ENCODE measurements around the gene ARID1B. TPM values are rescaled to one million over a fixed set of nuclear protein-coding genes. Genes with fewer than 3 reads are reported as not detected.

The ARID1B gene
- total and polyA plus RNA-seq, 2 of the 13 experiments (the other 11 are each of a cell fraction or from before 2014, with no cell fraction given), result 20.1 to 32.6 TPM

DNA sequence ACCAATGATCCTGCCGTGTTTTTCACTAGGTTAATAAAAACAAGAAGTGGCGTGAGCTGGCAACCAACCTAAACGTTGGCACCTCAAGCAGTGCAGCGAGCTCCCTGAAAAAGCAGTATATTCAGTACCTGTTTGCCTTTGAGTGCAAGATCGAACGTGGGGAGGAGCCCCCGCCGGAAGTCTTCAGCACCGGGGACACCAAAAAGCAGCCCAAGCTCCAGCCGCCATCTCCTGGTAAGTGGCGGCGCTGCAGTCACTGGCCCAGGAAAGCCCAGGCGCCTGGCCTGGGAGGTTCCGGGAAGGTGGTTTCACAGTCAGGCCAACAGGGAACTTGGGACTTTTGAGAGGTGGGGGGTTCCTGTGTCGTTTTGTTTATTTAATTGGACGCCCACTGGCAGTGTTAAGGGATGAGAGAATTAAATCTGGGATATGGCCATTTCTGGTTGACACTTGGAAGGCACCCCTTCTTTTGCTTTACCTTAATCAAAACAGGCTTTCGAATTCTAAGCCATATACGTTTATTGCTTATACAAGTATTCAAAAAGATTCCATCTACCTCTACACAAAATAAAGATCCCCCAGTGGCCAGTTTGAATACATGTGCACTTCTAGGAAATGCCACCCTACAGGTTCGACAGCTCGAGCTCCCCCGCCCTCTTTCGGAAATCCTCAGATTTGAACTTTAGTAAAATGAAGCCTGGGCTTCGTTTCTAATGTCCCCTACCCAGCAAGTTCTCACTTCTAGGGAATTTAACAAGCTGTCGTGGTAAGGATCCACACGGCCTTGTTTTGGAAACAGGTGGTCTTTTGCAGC is 407.2 kb downstream of the ARID1B start (continued):
- TF ChIP-seq, protein P1, sequence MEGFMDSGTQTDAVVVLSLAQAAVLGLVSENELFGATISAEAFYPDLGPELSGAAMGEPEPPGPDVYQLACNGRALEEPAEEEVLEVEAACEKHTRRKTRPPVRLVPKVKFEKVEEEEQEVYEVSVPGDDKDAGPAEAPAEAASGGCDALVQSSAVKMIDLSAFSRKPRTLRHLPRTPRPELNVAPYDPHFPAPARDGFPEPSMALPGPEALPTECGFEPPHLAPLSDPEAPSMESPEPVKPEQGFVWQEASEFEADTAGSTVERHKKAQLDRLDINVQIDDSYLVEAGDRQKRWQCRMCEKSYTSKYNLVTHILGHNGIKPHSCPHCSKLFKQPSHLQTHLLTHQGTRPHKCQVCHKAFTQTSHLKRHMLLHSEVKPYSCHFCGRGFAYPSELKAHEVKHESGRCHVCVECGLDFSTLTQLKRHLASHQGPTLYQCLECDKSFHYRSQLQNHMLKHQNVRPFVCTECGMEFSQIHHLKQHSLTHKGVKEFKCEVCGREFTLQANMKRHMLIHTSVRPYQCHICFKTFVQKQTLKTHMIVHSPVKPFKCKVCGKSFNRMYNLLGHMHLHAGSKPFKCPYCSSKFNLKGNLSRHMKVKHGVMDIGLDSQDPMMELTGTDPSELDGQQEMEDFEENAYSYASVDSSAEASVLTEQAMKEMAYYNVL (CRISPR knock-in tag; IDR thresholded peaks at IDR 0.05; ENCODE audit: borderline replicate concordance), result peak; percentile 52; the same call in 1 of the 2 replicates
- TF ChIP-seq, protein P2, sequence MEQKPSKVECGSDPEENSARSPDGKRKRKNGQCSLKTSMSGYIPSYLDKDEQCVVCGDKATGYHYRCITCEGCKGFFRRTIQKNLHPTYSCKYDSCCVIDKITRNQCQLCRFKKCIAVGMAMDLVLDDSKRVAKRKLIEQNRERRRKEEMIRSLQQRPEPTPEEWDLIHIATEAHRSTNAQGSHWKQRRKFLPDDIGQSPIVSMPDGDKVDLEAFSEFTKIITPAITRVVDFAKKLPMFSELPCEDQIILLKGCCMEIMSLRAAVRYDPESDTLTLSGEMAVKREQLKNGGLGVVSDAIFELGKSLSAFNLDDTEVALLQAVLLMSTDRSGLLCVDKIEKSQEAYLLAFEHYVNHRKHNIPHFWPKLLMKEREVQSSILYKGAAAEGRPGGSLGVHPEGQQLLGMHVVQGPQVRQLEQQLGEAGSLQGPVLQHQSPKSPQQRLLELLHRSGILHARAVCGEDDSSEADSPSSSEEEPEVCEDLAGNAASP (CRISPR knock-in tag; IDR thresholded peaks at IDR 0.05; ENCODE audit: borderline replicate concordance), result 0 out of 2 replicates have a peak, but pooled peaks have one; percentile 41
- TF ChIP-seq, protein P3, sequence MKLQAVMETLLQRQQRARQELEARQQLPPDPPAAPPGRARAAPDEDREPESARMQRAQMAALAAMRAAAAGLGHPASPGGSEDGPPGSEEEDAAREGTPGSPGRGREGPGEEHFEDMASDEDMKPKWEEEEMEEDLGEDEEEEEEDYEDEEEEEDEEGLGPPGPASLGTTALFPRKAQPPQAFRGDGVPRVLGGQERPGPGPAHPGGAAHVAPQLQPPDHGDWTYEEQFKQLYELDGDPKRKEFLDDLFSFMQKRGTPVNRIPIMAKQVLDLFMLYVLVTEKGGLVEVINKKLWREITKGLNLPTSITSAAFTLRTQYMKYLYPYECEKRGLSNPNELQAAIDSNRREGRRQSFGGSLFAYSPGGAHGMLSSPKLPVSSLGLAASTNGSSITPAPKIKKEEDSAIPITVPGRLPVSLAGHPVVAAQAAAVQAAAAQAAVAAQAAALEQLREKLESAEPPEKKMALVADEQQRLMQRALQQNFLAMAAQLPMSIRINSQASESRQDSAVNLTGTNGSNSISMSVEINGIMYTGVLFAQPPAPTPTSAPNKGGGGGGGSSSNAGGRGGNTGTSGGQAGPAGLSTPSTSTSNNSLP (IDR thresholded peaks at IDR 0.05; ENCODE audit: low read depth, low read length), result 0 out of 2 replicates have a peak, but pooled peaks have one; percentile 34
- TF ChIP-seq ZNF678 (CRISPR knock-in tag; IDR thresholded peaks at IDR 0.05) (no peak), HDAC1 (CRISPR knock-in tag; IDR thresholded peaks at IDR 0.05) (0 out of 2 replicates have a peak, but pooled peaks have one; percentile 20), MTF2 (CRISPR knock-in tag; IDR thresholded peaks at IDR 0.05; ENCODE audit: borderline replicate concordance) (no peak), KLF6 (CRISPR knock-in tag; IDR thresholded peaks at IDR 0.05) (0 out of 2 replicates have a peak, but pooled peaks have one; percentile 40), ZNF232 (CRISPR knock-in tag; IDR thresholded peaks at IDR 0.05; ENCODE audit: borderline replicate concordance) (peak; percentile 46; the same call in 1 of the 2 replicates), SIN3B (IDR thresholded peaks at IDR 0.05; ENCODE audit: low read length) (0 out of 2 replicates have a peak, but pooled peaks have one; percentile 29), SMC3 (IDR thresholded peaks at IDR 0.05; ENCODE audit: low read length) (peak; percentile 63; the same call in 1 of the 2 replicates), HOXA5 (CRISPR knock-in tag; IDR thresholded peaks at IDR 0.05) (0 out of 2 replicates have a peak, but pooled peaks have one; percentile 28), KDM6A (CRISPR knock-in tag; IDR thresholded peaks at IDR 0.05; ENCODE audit: low read depth) (no peak), MED1 (CRISPR knock-in tag; IDR thresholded peaks at IDR 0.05) (peak; percentile 56), MIXL1 (CRISPR knock-in tag; IDR thresholded peaks at IDR 0.05) (peak; percentile 35; the same call in 1 of the 2 replicates), THAP11 (CRISPR knock-in tag; IDR thresholded peaks at IDR 0.05) (0 out of 2 replicates have a peak, but pooled peaks have one; percentile 17), ZFP36L2 (CRISPR knock-in tag; IDR thresholded peaks at IDR 0.05) (no peak), SNAI1 (CRISPR knock-in tag; IDR thresholded peaks at IDR 0.05; ENCODE audit: borderline replicate concordance) (peak; percentile 60; the same call in 1 of the 2 replicates), KDM5B (CRISPR knock-in tag; IDR thresholded peaks at IDR 0.05; ENCODE audit: borderline replicate concordance) (peak; percentile 70), HIVEP1 (CRISPR knock-in tag; IDR thresholded peaks at IDR 0.05) (peak; percentile 54; the same call in 1 of the 2 replicates), RFXAP (CRISPR knock-in tag; IDR thresholded peaks at IDR 0.05; ENCODE audit: borderline replicate concordance) (peak; percentile 43; the same call in 1 of the 2 replicates)
- TF ChIP-seq, protein P4, sequence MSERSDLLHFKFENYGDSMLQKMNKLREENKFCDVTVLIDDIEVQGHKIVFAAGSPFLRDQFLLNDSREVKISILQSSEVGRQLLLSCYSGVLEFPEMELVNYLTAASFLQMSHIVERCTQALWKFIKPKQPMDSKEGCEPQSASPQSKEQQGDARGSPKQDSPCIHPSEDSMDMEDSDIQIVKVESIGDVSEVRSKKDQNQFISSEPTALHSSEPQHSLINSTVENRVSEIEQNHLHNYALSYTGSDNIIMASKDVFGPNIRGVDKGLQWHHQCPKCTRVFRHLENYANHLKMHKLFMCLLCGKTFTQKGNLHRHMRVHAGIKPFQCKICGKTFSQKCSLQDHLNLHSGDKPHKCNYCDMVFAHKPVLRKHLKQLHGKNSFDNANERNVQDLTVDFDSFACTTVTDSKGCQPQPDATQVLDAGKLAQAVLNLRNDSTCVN (CRISPR knock-in tag; IDR thresholded peaks at IDR 0.05; ENCODE audit: borderline replicate concordance), result no peak
- TF ChIP-seq, protein P5, sequence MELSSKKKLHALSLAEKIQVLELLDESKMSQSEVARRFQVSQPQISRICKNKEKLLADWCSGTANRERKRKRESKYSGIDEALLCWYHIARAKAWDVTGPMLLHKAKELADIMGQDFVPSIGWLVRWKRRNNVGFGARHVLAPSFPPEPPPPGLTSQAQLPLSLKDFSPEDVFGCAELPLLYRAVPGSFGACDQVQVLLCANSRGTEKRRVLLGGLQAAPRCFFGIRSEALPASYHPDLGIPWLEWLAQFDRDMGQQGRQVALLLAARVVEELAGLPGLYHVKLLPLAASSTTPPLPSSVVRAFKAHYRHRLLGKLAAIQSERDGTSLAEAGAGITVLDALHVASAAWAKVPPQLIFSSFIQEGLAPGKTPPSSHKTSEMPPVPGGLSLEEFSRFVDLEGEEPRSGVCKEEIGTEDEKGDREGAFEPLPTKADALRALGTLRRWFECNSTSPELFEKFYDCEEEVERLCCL (CRISPR knock-in tag; IDR thresholded peaks at IDR 0.05; ENCODE audit: borderline replicate concordance), result no peak
